Measurements from ENCODE around the gene NDUFS5.
"Not testable (repeated sequence)": the region's sequence is repeated elsewhere in the genome, so short reads cannot be mapped to it uniquely, and the experiment has no call there.

The NDUFS5 gene

DNA sequence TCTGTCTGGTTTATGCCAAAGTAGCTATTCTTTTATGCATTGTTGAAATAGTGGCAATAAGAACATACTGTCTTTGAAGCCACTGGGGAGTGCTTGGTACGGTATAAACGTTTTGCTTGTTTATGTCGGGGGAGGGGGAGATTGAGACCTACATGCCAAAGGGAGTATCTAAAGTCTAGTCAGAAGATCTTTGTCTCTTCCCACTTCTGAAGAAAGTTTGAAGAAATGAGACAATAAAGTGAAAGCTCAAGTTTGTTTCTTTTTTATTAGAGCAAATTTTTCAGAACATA, 28.3 kb upstream of the NDUFS5 start:
- H3K9me3 Mint-ChIP-seq = no peaks in the 10 kb centered on the region
- H3K36me3 Mint-ChIP-seq = peaks cover 75% of the 10 kb centered on the region
- H3K4me1 Mint-ChIP-seq = peaks cover 83% of the 10 kb centered on the region
- CTCF ChIA-PET = interaction anchor here (0.8 kb wide), 1 partner anchor 29 kb away, joined by 3 read pairs; the partner anchor contains the start of gene NDUFS5
- peak overlapping the region; percentile 53 for H3K4me3 Mint-ChIP-seq
- H3K27ac Mint-ChIP-seq = peak overlapping the region; percentile 94
- no peaks in the 10 kb centered on the region for H3K27me3 Mint-ChIP-seq
- DNase-seq = no peak

DNA sequence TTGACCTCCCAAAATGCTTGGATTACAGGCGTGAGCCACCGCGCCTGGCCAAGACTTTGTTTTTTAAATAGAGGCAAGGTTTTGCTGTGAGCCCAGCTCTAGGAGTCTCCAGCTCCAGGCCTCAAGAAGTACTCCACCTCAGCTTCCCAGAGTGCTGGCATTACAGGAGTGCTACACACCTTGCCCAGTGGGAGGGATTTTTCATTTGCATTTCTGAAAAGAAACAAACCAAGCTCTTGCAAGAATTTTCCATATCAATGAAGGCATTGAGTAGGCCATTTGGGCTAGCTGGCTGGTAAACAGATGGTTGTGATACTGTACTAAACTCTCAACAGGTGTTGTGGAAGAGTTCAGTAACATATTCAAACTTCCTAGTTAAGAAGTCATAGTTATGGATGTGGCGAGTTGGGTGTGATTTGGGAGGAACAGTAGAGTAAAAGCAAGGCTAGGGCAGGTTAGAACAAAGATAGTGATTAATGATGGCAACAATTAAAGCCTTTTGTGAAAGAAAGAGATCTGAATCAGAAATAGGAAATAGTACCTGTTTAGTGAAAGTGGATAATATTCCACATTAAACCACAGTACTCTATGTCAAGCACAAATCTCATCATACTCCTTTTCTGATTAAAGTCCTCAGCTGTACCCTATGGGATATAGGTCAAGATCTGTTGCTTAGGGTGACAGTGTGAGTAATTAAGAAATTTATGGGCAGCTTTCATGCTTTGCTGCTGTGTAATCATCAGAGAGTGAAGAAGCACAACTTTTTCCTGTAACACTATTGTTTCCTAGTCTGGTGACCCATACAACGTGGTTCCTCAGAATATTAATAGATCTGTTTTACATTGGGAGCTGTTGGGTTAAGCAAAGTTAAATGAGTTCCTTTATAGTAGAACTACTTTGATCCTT, 24.4 kb upstream of the NDUFS5 start:
- peaks cover 71% of the 10 kb centered on the region for H3K36me3 Mint-ChIP-seq
- CTCF ChIA-PET = no interaction called here
- H3K4me1 Mint-ChIP-seq = peaks cover 49% of the 10 kb centered on the region
- peak overlapping the region; percentile 49 for H3K27ac Mint-ChIP-seq
- no peak for DNase-seq
- H3K27me3 Mint-ChIP-seq = no peaks in the 10 kb centered on the region
- H3K4me3 Mint-ChIP-seq = no peak overlapping the region
- no peaks in the 10 kb centered on the region for H3K9me3 Mint-ChIP-seq

DNA sequence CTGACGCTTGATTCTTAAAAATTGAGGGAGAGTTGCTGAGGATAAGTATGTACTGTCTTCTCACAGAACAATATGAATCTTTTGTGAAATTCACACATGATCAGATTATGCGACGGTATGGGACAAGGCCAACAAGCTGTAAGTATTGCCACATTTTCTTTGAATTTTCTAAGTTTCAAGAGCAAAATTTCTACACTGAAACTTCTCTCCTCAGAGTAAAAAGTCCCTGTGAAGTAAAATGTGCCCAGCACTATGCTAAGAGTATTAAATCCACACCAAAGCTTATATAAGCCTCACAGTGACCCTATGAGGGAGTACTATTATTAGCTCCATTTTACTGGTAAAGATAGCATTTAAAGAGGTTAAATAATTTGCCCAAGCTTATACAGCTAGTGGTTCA, 22.9 kb upstream of the NDUFS5 start:
- Mint-ChIP-seq H3K36me3 (peaks cover 72% of the 10 kb centered on the region), H3K27me3 (no peaks in the 10 kb centered on the region), H3K4me1 (peaks cover 34% of the 10 kb centered on the region), H3K27ac (peak overlapping the region; percentile 26), H3K9me3 (no peaks in the 10 kb centered on the region), H3K4me3 (no peak overlapping the region)
- DNase-seq = no peak
- CTCF ChIA-PET = interaction anchor here (1.3 kb wide), 1 partner anchor 23 kb away, joined by 3 read pairs; the partner anchor contains the start of gene NDUFS5

DNA sequence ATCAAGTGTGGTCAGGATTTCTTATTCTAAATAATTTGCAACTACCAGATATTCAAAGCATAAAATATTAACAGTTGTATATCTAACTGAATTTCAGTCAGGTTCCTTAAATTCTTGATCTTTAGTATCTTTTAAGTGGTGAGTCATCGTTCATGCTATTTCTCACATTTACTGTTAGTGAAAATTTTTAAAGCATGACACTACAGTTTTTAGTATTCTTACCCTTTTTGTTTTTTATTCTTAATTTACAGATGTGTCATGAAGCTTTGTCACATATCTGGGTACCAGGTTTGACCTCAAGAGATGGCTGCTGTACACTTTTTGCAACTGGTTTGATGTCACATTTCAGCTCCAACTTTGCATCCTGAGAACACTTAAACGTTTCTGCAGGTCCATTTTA, 22.4 kb upstream of the NDUFS5 start:
- peaks cover 75% of the 10 kb centered on the region for H3K36me3 Mint-ChIP-seq
- no peaks in the 10 kb centered on the region for H3K27me3 Mint-ChIP-seq
- H3K9me3 Mint-ChIP-seq = no peaks in the 10 kb centered on the region
- H3K4me3 Mint-ChIP-seq = no peak overlapping the region
- CTCF ChIA-PET = no interaction called here
- peaks cover 31% of the 10 kb centered on the region for H3K4me1 Mint-ChIP-seq
- no peak overlapping the region for H3K27ac Mint-ChIP-seq
- DNase-seq = no peak

DNA sequence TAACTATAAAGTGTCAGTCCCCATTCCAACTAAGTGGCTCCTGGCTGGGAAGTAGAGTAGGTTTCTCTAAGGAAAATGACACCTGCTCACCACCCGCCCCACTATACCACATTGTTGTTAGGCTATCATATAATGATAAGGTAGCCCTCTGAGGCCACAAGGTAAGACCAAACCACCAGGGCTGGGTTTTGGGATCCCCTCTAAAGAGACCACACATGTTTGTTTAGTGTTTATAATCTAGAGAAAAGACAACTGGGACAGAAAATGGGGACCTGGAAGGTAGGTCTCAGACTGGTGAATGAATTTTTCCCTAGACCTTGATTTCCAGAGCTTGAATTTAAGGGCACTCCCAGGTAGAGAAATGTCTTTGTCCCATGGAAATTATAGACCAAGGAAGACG, 19.9 kb upstream of the NDUFS5 start:
- no peak overlapping the region for H3K4me3 Mint-ChIP-seq
- H3K27me3 Mint-ChIP-seq = no peaks in the 10 kb centered on the region
- DNase-seq = no peak
- H3K27ac Mint-ChIP-seq = no peak overlapping the region
- H3K9me3 Mint-ChIP-seq = no peaks in the 10 kb centered on the region
- peaks cover 18% of the 10 kb centered on the region for H3K4me1 Mint-ChIP-seq
- CTCF ChIA-PET = interaction anchor here (1.6 kb wide), 1 partner anchor 20 kb away, joined by 7 read pairs; the partner anchor contains the start of gene NDUFS5
- peaks cover 64% of the 10 kb centered on the region for H3K36me3 Mint-ChIP-seq

DNA sequence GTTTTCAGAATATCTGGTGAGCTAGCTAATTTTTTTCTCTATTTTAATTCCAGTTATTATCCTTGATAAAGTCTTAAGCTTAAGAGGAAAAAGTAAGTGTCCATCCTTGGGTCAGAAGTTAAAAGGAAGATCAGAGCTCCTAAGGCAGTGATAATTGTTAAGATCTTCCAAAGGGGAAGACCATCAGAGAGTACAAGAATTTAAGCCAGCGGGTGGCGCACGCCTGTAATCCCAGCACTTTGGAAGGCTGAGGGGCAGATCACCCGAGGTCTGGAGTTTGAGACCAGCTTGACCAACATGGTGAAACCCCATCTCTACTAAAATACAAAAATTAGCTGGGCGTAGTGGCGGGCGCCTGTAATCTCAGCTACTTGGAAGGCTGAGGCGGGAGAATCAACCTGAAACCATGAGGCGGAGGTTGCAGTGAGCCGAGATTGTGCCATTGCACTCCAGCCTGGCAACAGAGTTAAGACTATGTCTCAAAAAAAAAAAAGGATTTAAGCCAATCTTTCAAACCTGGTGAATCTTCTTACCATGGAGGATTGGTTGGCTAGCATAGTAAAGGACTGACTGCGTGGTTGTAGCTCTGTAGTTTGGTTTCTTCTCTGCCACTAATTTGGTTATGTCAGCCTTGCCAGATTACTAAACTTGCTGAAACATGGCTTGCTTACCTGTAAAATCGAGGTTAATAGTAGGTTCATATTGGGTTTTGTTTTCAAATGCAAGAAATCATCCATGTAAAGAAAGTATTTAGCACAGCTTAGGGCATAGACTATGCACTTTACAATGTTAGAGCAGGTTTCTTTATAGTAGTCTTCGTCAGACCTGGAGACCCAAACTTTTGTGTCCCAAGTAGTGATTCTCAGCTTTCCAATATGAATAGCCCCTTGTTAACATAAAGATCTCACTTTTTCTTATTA, 19.2 kb upstream of the NDUFS5 start:
- H3K4me1 Mint-ChIP-seq = peaks cover 12% of the 10 kb centered on the region
- H3K4me3 Mint-ChIP-seq = no peak overlapping the region
- H3K9me3 Mint-ChIP-seq = no peaks in the 10 kb centered on the region
- DNase-seq = no peak
- peaks cover 62% of the 10 kb centered on the region for H3K36me3 Mint-ChIP-seq
- no peak overlapping the region for H3K27ac Mint-ChIP-seq
- CTCF ChIA-PET = interaction anchor here (1.6 kb wide), 1 partner anchor 19 kb away, joined by 7 read pairs; the partner anchor contains the start of gene NDUFS5
- no peaks in the 10 kb centered on the region for H3K27me3 Mint-ChIP-seq

DNA sequence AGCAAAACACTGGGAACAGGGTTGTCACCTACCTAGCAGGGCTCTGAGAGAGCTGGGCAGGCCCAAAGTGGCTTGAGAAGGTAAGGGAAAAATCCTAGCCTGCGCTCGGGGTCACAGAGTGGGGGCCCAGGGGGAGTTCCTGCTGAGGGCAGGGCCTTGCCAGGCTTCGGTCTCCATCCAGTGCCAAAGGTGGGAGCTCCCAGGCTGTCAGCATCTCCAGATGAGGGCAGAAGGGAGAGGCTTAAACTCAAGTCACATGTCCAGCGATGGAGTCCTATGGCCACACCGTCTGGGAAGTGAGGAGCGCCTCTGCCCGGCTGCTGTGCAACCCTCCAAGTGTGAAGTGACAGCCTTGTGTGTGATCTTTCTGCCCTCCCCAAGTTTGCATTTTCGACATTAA, 11.2 kb upstream of the NDUFS5 start:
- DNase-seq, H3K36me3 Mint-ChIP-seq, H3K27ac Mint-ChIP-seq, H3K9me3 Mint-ChIP-seq, H3K27me3 Mint-ChIP-seq, H3K4me3 Mint-ChIP-seq, CTCF ChIA-PET, H3K4me1 Mint-ChIP-seq: not testable (repeated sequence)

DNA sequence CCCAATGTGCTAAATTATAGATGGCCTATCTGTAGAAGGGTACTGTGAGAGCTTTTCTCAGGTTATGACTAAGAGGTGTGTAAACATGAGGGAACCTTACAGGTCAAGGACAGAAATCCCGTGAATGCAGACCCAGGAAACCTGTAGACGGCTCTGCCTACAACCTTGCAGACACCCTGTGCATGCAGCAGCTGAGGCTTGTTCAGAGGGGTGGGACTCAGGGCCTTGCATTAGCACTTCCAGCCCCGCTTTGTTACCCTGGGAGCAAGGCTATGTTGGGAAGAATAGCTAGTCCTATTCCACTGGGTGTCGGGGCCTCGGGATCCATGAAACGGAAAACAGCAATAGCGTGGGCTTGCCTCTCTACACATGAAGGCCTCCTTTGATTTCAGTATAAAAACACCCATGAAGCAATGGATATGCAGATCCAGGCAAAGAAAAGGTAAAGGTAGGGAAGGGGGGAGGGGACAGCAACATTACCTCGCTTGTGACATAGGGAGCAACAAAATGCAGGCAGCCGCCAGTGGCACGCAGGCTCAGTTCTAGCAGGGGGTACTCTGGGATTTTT, 9.5 kb upstream of the NDUFS5 start:
- Mint-ChIP-seq H3K9me3 (no peaks in the 10 kb centered on the region), H3K27ac (no peak overlapping the region), H3K4me3 (no peak overlapping the region), H3K27me3 (peaks cover 11% of the 10 kb centered on the region), H3K36me3 (peaks cover 7% of the 10 kb centered on the region), H3K4me1 (no peaks in the 10 kb centered on the region)
- CTCF ChIA-PET = no interaction called here
- DNase-seq = no peak

DNA sequence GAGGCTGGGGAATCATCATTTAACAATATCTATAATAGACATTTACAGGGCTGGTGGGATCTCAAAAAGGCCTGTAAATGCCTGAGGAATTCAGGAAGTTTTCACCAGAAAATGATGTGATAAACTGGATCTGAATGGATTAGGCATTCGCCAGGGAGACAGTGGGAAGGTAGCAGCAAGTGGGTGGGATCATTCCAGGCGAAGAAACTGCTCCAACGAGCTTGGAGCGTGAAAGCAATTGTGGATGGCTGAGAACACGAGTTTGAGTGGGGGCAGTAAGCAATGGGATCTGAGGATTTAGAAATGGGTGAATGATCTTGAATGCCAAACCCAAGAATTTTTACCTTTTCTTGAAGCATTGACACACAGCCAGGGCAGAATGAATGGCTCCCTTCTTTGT, 8.9 kb upstream of the NDUFS5 start:
- Mint-ChIP-seq H3K36me3 (peaks cover 2% of the 10 kb centered on the region), H3K27ac (no peak overlapping the region), H3K9me3 (no peaks in the 10 kb centered on the region), H3K27me3 (peaks cover 17% of the 10 kb centered on the region), H3K4me3 (no peak overlapping the region), H3K4me1 (no peaks in the 10 kb centered on the region)
- DNase-seq = no peak
- CTCF ChIA-PET = no interaction called here

DNA sequence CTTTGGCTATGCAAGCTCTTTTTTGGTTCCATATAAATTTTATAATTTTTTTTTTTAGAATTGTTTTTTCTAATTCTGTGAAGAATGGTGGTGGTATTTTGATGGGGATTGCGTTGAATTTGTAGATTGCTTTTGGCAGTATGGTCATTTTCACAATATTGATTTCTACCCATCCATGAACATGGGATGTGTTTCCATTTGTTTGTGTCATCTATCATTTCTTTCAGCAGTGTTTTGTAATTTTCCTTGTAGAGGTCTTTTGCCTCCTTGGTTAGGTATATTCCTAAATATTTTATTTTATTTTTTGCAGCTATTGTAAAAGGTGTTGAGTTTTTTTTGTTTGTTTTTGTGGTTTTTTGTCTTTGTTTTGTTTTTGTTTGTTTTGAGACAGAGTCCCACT, 5.7 kb upstream of the NDUFS5 start:
- H3K36me3 Mint-ChIP-seq, H3K4me3 Mint-ChIP-seq, H3K4me1 Mint-ChIP-seq, DNase-seq, CTCF ChIA-PET, H3K9me3 Mint-ChIP-seq, H3K27ac Mint-ChIP-seq: not testable (repeated sequence)
- H3K27me3 Mint-ChIP-seq = peaks cover 26% of the 10 kb centered on the region

DNA sequence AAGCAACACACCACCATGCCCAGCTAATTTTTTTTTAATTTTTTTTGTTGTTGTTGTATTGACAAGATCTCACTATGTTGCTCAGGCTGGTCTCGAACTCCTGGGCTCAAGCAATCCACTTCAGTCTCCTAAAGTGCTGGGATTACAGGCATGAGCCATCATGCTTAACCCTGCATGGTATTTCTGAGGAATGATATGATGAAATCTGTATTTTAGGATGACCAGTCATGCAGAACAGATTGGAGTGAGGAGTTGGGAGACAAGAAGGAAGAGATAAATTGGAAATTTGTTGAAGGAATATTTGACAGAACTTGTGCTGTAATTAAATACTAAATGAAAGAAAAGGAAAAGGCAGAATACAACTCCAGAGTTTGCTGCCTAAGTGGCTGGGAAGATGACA, 4.7 kb upstream of the NDUFS5 start:
- H3K4me3 Mint-ChIP-seq = no peak overlapping the region
- CTCF ChIA-PET = interaction anchor here (0.6 kb wide), 1 partner anchor 161 kb away, joined by 3 read pairs; no protein-coding TSS in a partner anchor

DNA sequence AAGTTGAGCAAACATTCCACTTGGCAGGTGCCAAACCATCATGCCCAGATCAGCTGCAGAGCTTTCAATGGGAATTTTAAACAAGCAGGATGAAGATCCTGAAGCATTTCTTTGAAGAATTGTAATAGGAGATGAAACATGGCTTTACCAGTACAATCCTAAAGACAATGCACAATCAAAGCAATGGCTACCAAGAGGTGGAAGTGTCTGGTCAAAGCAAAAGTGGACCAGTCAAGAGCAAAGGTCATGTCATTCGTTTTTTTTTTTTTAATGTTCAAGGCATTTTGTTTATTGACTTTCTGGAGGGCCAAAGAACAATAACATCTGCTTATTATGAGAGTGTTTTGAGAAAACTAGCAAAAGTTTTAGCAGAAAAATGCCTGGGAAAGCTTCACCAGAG, 3.0 kb upstream of the NDUFS5 start:
- H3K4me1 Mint-ChIP-seq = peaks cover 24% of the 10 kb centered on the region
- no peak overlapping the region for H3K27ac Mint-ChIP-seq
- H3K9me3 Mint-ChIP-seq = no peaks in the 10 kb centered on the region
- no peak for DNase-seq
- H3K36me3 Mint-ChIP-seq = peaks cover 7% of the 10 kb centered on the region
- peaks cover 26% of the 10 kb centered on the region for H3K27me3 Mint-ChIP-seq
- H3K4me3 Mint-ChIP-seq = no peak overlapping the region
- CTCF ChIA-PET = interaction anchor here (0.7 kb wide), 1 partner anchor 769 kb away, joined by 3 read pairs; no protein-coding TSS in a partner anchor

More for the DNA sequence above, 4.7 kb upstream of the NDUFS5 start:
- no peak for DNase-seq
- H3K27me3 Mint-ChIP-seq = peaks cover 26% of the 10 kb centered on the region
- H3K4me1 Mint-ChIP-seq = peaks cover 13% of the 10 kb centered on the region
- H3K9me3 Mint-ChIP-seq = no peaks in the 10 kb centered on the region
- peaks cover under 1% of the 10 kb centered on the region for H3K36me3 Mint-ChIP-seq
- no peak overlapping the region for H3K27ac Mint-ChIP-seq

DNA sequence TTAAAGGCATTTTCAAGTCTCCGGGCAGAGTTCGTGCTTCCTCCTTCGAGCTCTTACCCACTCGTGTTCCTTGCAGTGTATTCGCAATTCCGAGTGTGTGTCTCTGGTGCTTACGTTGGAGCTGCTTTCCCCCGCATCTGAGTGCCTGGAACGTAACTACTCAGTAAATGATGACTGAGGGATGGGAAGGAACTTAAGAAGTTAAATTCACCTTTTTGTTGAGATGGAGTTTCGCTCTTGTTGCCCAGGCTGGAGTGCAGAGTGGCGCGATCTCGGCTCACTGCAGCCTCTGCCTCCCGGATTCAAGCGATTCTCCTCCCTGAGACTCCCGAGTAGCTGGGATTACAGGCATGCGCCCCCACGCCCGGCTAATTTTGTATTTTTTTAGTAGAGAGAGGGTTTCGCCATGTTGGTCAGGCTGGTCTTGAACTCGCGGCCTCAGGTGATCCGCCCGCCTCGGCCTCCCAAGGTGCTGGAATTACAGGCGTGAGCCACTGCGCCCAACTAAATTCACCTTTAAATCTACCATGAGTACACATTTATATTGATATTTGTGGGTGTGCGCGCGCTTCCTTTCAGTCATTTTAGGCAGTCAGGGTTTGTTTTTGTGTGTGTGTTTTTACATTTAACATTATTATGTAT, 837 bp downstream of the NDUFS5 start:
- H3K9me3 Mint-ChIP-seq = no peaks in the 10 kb centered on the region
- CTCF ChIA-PET = interaction anchor here (1.1 to 1.5 kb wide), 6 partner anchors 20 to 72 kb away, joined by 3 to 7 read pairs (median 4); no protein-coding TSS in a partner anchor
- peaks cover 43% of the 10 kb centered on the region for H3K4me1 Mint-ChIP-seq
- H3K36me3 Mint-ChIP-seq = peaks cover 27% of the 10 kb centered on the region
- peak overlapping the region; percentile 97 for H3K27ac Mint-ChIP-seq
- peak overlapping the region; percentile 90 for H3K4me3 Mint-ChIP-seq
- no peak for DNase-seq
- H3K27me3 Mint-ChIP-seq = peaks cover 12% of the 10 kb centered on the region

Data from activated naive CD4-positive, alpha-beta T cell treated with anti-CD3 and anti-CD28 coated beads, Interleukin-2, amount 10 ng/mL, durations not matched to agents 7 days and 5 days (primary cell).